ENCODE results near the gene NPPB.

NPPB gene

DNA sequence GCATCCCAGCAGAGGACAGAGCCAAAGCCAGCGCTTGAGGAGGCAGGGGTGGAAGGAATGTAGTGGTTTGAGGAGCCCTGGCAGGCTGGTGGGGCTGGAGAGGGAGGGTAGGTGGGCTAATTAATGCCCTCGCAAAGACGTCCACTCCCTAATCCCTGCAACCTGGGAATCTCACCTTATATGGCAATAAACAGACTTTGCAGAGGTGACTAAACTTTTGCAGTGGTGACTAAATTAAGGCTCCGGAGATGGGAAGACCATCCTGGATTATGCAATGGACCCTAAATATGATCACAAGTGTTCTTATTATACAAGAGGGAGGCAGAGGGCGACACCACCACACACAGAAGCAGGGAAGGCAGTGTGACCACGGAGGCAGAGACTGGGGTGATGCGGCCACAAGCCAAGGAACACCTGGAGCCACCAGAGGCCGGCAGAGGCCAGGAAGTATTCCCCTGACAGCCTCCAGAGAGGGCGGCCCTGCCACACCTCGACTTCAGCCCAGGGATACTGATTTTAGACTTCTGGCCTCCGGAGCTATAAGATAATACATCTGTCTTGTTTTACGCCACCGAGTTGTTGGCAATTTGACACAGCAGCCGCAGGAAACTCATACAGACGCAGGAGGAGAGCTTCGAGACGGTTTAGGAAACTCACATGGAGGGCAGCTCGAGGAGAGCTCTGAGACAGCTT, 23.1 kb upstream of the NPPB start:
- DNase-seq (ENCODE audit: low read depth in 4 of 4, low spot score in 1 of 4), result no peak

DNA sequence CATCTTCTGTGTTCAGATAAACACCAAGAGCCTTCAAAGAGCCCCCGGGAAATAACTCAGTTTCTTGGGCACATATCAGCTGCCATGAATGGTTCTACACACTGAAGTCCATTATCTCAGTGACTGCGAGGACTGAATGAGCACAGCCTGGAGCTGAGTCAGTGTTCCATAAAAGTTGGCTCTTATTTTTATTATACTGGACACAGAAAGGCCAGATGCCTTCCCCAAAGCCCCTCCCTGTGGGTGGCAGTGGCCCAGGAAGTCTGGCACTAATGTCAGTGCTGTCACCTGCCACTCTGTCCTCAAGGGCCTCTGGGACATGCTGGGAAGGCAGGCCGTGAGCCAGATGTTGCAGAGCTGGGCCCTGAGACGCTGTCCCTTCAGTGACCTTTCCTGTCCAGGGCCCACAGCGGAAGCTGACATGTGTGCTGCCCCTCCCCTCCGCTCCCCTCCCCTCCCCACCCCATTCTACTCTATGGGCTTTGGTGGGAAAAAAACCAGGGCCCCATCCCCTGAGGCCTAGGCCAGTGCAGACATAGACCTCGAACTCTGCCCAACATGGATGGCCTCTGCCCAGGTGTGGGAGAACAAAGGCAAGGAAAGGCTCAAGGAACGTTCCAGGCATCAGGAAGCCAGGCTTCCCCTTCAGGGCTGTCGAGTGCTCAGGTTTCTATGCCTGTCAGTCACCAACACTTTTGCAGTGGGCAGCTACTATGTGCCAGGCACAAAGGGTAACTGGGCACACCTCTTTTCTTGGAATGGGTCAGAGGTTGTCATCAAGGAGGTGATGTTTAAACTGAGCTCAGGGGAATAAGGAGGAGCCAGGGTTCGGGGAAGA, 22.4 kb upstream of the NPPB start:
- no peak for DNase-seq (ENCODE audit: low read depth in 4 of 4, low spot score in 1 of 4)

DNA sequence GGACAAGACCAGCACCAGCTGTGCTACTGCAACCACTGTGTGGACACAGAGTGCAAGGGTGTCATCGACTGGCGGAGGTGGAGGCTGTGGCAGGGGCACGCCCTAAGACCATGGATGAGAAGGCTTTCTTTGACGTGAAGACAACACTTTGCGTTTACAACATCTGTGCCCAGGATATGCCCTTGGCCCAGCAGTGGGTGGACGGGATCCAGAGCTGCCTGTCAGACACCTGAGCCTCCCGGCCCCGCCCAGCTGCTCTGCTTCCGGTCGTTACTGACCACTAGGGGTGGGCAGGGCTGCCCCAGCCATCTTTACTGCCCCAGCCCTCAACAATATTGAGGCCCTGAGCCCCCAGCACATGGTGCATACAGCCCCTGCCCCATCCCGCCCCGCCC, 21.4 kb upstream of the NPPB start:
- no peak for DNase-seq (ENCODE audit: low read depth in 4 of 4, low spot score in 1 of 4)

DNA sequence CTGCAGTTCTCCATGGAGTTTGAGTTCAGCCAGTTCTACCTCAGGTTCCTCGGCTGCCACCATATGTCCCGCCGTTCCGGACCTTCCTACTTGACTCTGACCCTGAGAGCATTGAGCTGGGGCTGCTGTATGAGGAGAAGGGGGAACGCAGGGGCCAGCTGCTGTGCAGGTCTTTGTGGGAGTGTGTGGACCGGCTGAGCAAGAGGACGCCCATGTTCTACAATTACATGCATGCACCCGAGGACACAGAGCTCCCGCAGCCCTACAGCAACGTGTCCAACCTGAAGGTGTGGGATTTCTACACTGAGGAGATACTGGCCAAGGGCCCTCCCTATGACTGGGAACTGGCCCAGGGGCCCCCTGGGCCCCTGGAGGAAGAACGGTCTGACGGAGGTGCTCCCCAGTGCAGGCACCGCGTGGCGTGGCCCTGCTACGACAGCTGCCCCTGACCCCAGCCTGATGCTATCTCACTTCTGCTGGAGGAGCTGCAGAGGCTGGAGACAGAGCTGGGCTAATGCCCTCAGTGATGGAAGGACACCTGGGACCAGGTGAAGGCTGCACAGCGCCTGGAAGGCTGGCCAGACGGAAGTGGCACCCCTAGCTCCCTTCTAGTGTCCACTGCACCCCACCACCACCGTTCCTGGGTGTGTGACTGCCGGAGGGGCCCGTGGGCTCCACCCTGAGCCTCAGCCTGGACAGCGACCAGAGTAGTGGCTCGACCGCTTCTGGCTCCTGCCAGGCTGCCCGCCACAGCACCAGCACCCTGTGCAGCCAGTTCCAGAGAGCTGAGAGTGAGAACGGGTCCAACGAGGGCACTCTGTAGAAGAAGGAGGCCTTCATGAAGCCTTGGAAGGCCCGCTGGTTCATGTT, 20.8 kb upstream of the NPPB start:
- no peak for DNase-seq (ENCODE audit: low read depth in 4 of 4, low spot score in 1 of 4)

DNA sequence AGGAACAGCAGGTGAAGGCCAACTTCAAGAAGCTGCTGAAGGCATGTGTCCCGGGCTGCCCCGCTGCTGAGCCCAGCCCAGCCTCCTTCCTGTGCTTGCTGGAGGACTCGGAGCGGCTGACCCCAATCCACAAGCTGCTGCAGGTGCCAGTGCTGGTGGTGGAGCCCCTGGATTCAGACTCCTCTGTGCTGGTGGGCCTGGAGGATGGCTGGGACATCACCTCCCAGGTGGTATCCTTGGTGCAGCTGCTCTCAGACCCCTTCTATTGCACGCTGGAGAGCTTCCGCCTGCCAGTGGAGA, 20.1 kb upstream of the NPPB start:
- DNase-seq (ENCODE audit: low read depth in 4 of 4, low spot score in 1 of 4), result no peak

DNA sequence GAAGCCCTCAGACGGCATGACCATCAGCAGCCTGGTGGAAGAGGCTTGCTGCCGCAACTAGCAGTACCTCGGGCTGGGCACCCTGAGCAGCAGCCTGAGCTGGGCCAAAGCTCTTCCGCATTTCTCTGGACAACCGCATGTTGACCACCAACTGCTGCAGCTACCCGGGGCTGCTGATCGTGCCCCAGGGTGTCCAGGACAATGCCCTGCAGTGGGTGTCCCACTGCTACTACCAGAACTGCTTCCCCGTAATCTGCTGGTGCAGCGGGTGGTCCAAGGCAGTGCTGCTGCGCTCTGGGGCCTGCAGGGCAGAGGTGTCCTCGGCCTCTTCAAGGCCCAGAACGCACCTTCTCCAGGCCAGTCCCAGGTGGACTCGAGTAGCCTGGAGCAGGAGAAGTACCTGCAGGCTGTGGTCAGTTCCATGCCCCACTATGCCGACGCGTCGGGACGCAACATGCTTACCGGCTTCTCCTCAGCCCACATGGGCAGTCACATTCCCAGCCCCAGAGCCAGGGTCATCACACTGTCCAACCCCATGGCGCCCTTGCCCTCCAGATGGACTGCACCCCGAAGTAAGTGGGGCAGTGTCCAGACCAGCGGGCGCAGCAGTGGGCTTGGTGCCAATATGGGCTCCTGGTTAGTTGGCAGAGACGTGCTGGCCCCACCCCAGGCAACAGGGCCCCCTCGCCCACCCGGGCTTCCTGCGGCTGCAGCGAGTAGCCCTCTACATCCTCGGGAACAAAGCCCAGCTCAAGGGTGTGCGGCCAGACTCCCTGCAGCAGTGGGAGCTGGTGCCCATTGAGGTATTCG, 19.5 kb upstream of the NPPB start:
- DNase-seq (ENCODE audit: low read depth in 4 of 4, low spot score in 1 of 4), result no peak

DNA sequence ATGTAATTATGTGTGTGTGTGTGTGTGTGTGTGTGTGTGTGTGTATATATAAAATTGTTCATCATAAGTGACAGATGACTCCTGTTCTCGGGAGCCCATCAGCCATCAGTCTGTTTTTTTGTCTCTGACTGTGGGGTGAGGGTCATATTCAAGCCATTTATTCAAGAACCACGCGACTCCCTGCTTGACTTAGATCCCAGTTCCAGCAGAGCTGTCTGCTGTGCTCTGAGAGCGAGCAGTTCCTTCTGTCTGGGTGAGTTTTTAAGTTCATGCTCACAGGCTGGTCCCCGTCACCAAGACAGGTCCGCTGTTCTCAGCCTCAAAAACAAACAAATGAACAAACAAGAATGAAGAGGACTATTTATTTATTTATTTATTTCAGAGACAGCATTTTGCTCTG, 18.3 kb upstream of the NPPB start:
- DNase-seq (ENCODE audit: low read depth in 4 of 4, low spot score in 1 of 4), result no peak

DNA sequence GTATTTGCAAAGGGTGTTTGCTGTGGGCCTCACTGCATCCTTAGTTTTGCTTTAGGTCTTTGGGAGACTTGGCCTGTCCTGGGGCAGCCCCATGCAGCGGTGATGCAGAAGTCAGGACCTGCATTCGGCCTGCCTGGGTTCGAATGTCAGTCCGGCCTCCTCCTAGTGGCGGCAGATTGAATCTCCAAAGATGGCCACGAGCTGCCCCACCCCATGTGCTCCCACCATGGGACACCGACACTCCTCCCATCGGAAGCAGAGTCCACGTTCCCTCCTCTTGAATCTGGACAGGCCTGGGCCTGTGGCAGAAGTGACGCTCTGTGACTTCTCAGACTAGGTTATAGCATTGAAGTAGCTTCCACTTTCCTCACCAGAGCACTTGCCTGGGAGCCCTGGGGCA, 16.3 kb upstream of the NPPB start:
- DNase-seq (ENCODE audit: low read depth in 4 of 4, low spot score in 1 of 4), result no peak

DNA sequence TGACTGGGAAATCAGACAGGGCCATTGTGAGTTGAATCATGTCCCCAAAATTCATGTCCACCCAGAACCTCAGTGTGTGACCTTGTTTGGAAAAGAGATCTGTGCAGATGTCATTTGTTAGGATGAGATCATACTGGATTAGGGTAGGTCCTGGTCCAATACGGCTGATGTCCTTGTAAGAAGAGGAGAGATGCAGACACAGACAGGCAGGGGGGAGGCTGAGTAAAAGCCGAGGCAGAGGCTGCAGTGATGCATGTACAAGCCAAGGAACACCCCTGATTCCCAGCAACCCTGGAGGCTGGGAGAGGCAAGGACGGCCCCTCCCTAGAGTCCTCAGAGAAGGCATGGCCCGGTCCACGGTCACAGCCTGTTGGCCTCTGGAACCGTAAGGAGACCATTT, 15.9 kb upstream of the NPPB start:
- DNase-seq (ENCODE audit: low read depth in 4 of 4, low spot score in 1 of 4), result no peak

DNA sequence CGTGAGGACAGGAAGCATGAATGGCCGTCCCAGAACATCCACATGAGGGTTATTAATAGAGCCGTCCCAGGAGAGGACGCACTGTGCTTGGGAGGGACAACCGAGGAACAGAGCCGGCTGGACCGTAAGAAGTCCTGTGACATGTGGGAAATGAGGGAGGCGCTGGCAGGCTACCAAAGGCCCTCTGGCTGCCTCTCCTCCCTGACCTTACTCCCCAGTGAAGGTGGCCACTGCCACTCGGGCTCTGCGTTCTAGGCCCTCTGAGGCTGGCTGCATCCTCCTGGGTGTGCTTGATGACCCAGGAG, 15.5 kb upstream of the NPPB start:
- DNase-seq (ENCODE audit: low read depth in 4 of 4, low spot score in 1 of 4), result no peak

DNA sequence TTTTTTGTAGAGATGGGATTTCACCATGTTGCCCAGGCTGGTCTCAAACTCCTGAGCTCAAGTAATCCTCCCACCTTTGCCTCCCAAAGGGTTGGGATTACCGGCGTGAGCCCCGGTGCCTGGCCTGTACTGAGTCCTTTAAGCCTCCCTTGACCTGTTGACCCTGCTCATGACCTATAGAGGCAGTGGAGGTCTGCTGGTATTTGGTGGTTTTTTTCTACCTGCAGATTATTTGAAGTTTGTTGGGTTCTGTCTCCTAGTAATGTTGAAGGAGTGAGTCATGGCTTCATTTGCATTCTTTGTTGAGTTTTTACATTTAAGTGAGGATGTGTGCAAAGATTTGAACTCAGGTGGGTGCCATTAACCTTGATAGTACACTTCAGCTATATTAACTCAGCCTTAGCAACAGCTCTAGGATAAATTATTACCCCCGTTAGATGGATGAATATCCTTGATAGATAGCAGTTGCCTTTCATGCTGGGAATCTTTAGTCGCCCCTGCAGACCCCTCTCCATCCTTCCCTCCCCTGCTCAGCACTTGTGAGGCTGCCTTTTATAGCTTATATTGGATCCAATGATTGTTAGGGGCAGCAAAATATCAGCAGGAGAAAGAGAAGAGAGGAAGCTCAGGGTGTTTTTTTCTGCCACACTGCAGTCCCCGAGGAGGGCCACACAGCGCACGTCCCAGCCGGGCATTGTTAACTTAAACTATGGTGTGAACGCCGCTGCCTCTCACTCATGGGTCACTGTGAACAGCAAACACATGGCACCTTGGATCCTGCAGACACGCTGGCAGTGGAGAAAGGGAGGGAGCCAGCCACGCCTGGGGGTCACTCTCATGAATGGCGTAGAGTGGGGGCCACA, 14.9 kb upstream of the NPPB start:
- DNase-seq (ENCODE audit: low read depth in 4 of 4, low spot score in 1 of 4), result no peak

DNA sequence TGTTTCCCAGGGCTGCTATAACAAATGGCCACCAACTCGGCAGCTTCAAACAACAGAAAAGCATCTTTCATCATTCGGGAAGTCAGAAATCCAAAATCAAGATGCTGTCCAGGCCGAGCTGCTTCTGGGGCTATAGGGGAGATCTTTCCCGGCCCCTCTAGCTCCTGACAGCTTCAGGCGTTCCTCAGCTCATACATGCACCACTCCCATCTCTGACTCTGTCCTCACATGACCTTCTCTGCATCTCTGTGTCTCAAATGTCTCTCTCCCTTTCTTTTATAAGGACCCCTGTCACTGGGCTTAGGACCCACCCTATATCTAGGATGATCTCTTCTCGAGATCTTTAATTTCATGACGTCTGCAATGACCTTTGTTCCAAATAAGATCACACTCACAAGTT, 13.8 kb upstream of the NPPB start:
- no peak for DNase-seq (ENCODE audit: low read depth in 4 of 4, low spot score in 1 of 4)

DNA sequence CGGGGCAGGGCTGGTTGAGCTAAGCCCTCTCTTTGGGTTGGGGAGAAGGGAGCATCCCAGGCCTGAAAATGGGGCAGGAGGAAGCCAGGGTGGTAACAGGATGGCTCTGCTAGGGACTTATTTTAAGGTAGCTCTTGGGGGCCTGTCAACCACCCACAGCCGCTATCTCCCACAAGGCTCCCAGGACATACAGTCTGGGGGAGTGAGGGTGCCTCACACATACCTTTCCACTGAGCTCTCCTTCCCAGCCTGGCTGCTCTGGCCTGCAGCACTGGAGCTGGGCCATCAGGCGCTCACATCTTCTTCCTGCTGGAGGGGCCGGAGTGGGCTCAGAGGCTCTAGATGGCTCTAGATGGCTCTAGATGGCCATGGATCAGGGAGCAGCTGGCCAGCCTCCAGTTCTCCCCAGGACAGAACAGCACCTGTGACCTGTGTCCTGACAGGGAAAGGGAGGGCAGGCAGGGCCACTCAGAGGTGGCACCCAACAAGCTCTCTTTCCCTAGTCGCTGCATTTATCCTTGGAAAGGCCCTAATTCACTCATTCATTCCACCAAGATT, 11.0 kb upstream of the NPPB start:
- no peak for DNase-seq (ENCODE audit: low read depth in 4 of 4, low spot score in 1 of 4)

DNA sequence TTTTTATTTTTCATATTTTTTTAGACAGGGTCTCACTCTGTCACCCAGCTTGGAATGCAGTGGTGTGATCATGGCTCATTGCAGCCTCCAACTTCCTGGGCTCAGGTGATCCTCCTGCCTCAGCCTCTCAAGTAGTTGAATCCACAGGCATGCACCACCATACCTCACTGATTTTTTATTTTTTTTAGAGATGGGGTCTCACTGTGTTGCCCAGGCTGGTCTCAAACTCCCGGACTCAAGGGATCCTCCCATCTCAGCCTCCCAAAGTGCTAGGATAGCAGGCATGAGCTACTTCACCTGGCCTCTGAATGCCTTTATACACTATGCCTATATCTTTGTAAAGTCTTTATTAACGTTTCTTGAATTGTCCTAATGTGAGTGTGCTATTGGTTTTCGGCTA, 10.4 kb upstream of the NPPB start:
- DNase-seq (ENCODE audit: low read depth in 4 of 4, low spot score in 1 of 4), result no peak

DNA sequence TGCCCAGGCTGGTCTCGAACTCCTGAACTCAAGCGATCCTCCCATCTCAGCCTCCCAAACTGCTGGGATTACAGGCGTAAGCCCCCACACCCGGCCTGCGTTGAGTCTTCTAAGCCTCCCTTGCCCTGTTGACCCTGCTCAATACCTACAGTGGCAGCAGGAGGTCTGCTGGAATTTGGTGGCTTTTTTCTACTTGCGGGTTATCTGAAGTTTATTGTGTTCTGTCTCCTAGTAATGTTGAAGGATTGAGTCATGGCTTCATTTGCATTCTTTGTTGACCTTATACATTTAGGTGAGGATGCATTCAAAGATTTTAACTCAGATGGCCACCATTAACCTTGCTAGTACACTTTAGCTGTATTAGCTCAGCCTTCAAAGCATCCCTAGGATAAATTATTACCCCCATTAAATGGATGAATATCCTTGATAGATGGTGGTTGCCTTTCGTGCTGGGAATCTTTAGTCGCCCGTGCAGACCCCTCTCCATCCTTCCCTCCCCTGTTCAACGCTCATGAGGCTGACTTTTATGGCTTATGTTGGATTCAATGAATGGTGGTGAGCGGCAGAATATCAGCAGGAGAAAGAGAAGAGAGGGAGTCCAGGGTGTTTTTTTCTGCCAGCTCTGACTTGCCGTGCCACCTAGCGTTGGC, 9.7 kb upstream of the NPPB start:
- no peak for DNase-seq (ENCODE audit: low read depth in 4 of 4, low spot score in 1 of 4)

DNA sequence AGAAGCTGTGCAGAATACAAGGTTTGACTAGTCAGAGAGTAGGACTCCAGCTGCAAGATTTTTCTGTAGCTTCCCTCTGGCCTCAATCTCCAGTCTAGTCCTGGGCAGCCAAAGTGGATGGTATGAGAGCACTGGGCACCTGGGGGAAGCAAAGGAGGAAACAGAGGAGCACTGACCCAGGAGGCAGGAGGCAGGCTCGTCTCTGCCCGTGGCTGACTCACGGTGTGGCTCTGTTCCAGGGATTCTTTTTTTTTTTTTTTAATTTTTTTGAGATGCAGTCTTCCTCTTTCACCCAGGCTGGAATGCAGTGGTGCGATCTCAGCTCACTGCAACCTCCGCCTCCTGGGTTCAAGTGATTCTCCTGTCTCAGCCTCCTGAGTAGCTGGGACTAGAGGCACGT, 4.1 kb upstream of the NPPB start:
- DNase-seq (ENCODE audit: low read depth in 4 of 4, low spot score in 1 of 4), result no peak

DNA sequence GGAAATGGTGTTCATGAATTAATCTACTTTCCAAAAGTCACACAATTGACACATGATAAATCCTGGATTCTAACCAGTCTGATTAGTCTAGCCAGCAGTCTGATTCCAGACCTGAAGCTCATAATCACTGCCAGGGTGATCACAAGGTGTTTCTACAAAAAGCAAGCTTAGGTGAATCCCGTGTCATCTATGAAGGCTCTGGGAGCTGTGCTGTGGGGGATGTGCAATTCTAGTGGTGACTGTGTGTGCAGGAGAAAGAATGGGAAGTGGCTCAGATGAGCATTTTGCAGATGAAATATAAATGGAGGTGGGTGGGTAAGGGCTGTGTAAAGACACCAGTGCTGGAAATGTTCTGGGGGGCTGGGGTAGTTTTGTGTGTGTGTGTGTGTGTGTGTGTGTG, 1.8 kb upstream of the NPPB start:
- DNase-seq (ENCODE audit: low read depth in 4 of 4, low spot score in 1 of 4), result no peak

DNA sequence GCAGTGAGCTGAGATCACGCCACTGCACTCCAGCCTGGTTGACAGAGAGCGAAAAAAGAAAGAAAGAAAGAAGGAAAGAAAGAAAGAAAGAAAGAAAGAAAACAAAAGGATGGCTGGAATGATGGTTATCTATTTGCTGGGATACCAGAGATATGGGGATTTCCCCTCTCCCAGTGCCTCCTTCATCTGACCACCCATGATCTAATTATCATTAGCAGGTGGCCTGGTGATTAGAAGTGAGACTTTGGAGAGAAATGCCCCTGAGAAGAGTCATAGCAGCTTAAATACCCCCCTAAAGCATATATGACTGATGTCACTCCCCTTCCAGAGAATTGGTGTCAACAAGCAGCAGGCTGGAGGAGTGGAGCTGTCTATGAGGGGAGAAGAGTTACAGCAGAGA, 1.3 kb upstream of the NPPB start:
- DNase-seq (ENCODE audit: low read depth in 4 of 4, low spot score in 1 of 4), result no peak

DNA sequence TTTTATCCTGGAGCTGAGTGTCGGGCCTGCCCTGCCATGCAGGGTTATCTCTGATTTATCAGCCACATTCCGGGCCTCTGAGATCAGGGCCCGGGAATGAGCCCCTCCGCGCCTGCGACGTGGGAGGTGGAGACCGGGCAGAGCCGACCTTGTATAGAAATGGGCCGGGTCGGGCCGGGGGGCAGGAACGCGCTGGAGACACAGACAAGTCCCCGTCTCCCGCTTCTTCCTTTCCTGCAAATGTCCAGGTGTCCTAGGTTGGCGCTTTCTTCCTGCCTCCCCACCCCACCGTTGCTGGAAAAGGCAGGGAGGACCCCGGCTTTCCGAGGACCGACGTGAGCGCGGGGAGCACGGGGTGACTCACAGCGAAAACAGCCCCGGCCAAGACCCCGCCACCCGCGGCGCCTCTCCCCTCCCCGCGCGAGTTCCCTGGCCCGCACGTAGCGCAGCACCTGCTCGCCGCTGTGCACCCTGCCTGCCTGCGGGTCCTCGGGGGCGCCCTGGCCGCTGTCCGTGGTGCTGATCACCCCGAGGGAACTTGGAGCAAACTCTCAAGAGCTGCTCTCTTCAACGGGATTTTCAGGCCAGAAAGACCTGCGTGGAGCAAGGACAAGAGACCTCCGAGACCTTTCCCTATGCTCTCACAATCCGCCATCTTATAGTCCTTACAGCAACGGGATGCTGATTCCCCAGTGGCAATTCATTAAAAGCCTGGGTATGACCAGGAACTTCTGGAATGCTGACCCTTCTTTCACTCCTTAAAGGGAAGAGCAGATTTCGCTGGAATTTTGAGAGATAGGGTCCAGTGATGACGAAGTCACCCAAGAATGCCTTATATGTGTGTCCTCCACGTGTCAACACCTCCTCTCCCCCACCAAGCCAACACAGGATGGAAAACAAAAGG, 475 bp upstream of the NPPB start:
- peak; percentile 17 to 55 (median 38) for DNase-seq (ENCODE audit: low read depth in 4 of 4, low spot score in 1 of 4)

All from stimulated activated CD4-positive, alpha-beta T cell treated with anti-CD3 and anti-CD28 coated beads, Interleukin-1b, Interleukin-23, amount 100 ng/mL, for 24 hours (primary cell).